ENCODE data around the gene LAMB1.

The LAMB1 gene

GRCh38 chr7:108007261-108007660 lies 4.3 kb upstream of the LAMB1 start:
- H3K4me3 ChIP-seq (ENCODE audit: low read depth, low read length): no peak overlapping the region
- peak; percentile 49 for DNase-seq (ENCODE audit: low read depth)
- no peak for TF ChIP-seq CTCF (conservative IDR thresholded peaks at IDR 0.05; ENCODE audit: low read depth, low read length)

- DNase-seq (ENCODE audit: low read depth): peak; percentile 78
- H3K4me3 ChIP-seq (ENCODE audit: low read depth, low read length): no peak overlapping the region
- TF ChIP-seq CTCF (conservative IDR thresholded peaks at IDR 0.05; ENCODE audit: low read depth, low read length): no peak
These were observed 1.5 kb upstream of the LAMB1 start for GRCh38 chr7:108004220-108005142.

- TF ChIP-seq CTCF (conservative IDR thresholded peaks at IDR 0.05; ENCODE audit: low read depth, low read length): no peak
- H3K4me3 ChIP-seq (ENCODE audit: low read depth, low read length): peak overlapping the region; percentile 90
- DNase-seq (ENCODE audit: low read depth): no peak
These were observed 606 bp upstream of the LAMB1 start for GRCh38 chr7:108003599-108003935.

- peak overlapping the region; percentile 90 for H3K4me3 ChIP-seq (ENCODE audit: low read depth, low read length)
- DNase-seq (ENCODE audit: low read depth): peak; percentile 49
These were observed 916 bp downstream of the LAMB1 start for GRCh38 chr7:108001764-108002725.

GRCh38 chr7:108000875-108001763 lies 1.8 kb downstream of the LAMB1 start:
- peak; percentile 56 for DNase-seq (ENCODE audit: low read depth)
- H3K4me3 ChIP-seq (ENCODE audit: low read depth, low read length): peak overlapping the region; percentile 90
- peak; percentile 40 for TF ChIP-seq CTCF (conservative IDR thresholded peaks at IDR 0.05; ENCODE audit: low read depth, low read length)

More at GRCh38 chr7:108001764-108002725, 916 bp downstream of the LAMB1 start:
- TF ChIP-seq CTCF (conservative IDR thresholded peaks at IDR 0.05; ENCODE audit: low read depth, low read length): no peak

All from choroid plexus epithelial cell (primary cell).